Right ventricle myocardium inferior (tissue), 1 donor: ENCODE data around the gene CNPPD1. TPM values are rescaled to one million over a fixed set of nuclear protein-coding genes. Genes with fewer than 3 reads are reported as not detected.

Experiments used
- ATAC-seq: fragments of 200-7000 bp; cut with Tn5 transposase; one replicate; pipeline ENCODE4 v1.9.1; 2020; ENCODE audit warnings: mild to moderate bottlenecking, moderate library complexity
- DNase-seq: peaks from one replicate; pipeline ENCODE4 v3.0.0; 2021; ENCODE audit errors: missing footprints
- intact Hi-C: fragments of 100-400 bp; cut with DNase I; formaldehyde crosslinking; loops from one replicate; pipeline ENCODE4 v1.11.0; 2022
- total RNA-seq: library from RNA; stranded (reverse); fragmentation: NEBNext Ultra II Directional; extraction: Animal tissue kit (Norgen Biotek cat#: 25700); gene quantifications from one replicate; pipeline ENCODE4 v1.2.1, GENCODE V29; 2021
- donor health status: DM: no; HTN: yes; CAD: no; lungs with severe emphysema.

CNPPD1 gene
- total RNA-seq, 1 donor from 2014 or later, result 72.7 TPM

GRCh38 chr2:219184121-219184520 lies 7.4 kb upstream of the CNPPD1 start:
- DNase-seq, result no peak
- ATAC-seq, result no peak
- intact Hi-C loops, result no loop called here

GRCh38 chr2:219183151-219183772 lies 6.5 kb upstream of the CNPPD1 start:
- intact Hi-C loops, result no loop called here
- no peak for ATAC-seq
- no peak for DNase-seq

GRCh38 chr2:219182331-219183150 lies 5.8 kb upstream of the CNPPD1 start:
- DNase-seq (no peak), ATAC-seq (no peak)

GRCh38 chr2:219181531-219181930 lies 4.8 kb upstream of the CNPPD1 start:
- DNase-seq (no peak), ATAC-seq (no peak)
- intact Hi-C loops, result no loop called here

More at GRCh38 chr2:219182331-219183150, 5.8 kb upstream of the CNPPD1 start:
- intact Hi-C loops, result no loop called here

- intact Hi-C loops, result no loop called here
- DNase-seq, result no peak
- ATAC-seq, result no peak
These were observed 4.2 kb upstream of the CNPPD1 start for GRCh38 chr2:219180961-219181360.

GRCh38 chr2:219179601-219180465 lies 3.1 kb upstream of the CNPPD1 start:
- no peak for DNase-seq
- intact Hi-C loops, result loop anchor here (5.0 kb wide), 1 partner anchor 207 kb away; the partner anchor contains the start of gene DNPEP
- ATAC-seq, result no peak

- ATAC-seq, result peak; percentile 0
- DNase-seq, result peak; percentile 83
- intact Hi-C loops, result loop anchor here (5.0 kb wide), 1 partner anchor 209 kb away; the partner anchor contains the start of gene DNPEP
These were observed 1.9 kb upstream of the CNPPD1 start for GRCh38 chr2:219178377-219179175.

- ATAC-seq, result peak; percentile 82
- intact Hi-C loops, result loop anchor here (1.0 to 5.0 kb wide), 5 partner anchors 17 to 210 kb away; partner anchors contain the start of genes DNAJB2, DNPEP, NHEJ1 and TUBA4A
- peak; percentile 91 for DNase-seq
These were observed 1.0 kb upstream of the CNPPD1 start, which contains the start of gene RETREG2 for GRCh38 chr2:219177552-219178376. RETREG2 (plus strand) TSS chr2:219178275; CDS start chr2:219178353, 78 bp downstream.

GRCh38 chr2:219175928-219176817 lies 552 bp downstream of the CNPPD1 start:
- ATAC-seq, result peak; percentile 38
- intact Hi-C loops, result loop anchor here (2.0 to 5.0 kb wide), 4 partner anchors 31 to 211 kb away; partner anchors contain the start of genes DNAJB2, DNPEP, TUBA4A and TUBA4B

GRCh38 chr2:219175486-219175885 lies 1.2 kb downstream of the CNPPD1 start:
- no peak for DNase-seq
- intact Hi-C loops, result loop anchor here (5.0 kb wide), 1 partner anchor 212 kb away; the partner anchor contains the start of gene DNPEP
- no peak for ATAC-seq

More at GRCh38 chr2:219175928-219176817, 552 bp downstream of the CNPPD1 start:
- peak; percentile 76 for DNase-seq

- ATAC-seq (no peak), DNase-seq (no peak)
- intact Hi-C loops, result loop anchor here (5.0 kb wide), 1 partner anchor 212 kb away; the partner anchor contains the start of gene DNPEP
These were observed 1.9 kb downstream of the CNPPD1 start for GRCh38 chr2:219174801-219175200.

- DNase-seq (no peak), ATAC-seq (no peak)
- intact Hi-C loops, result no loop called here
These were observed 2.6 kb downstream of the CNPPD1 start for GRCh38 chr2:219174146-219174545.

- ATAC-seq (no peak), DNase-seq (no peak)
- intact Hi-C loops, result no loop called here
These were observed 3.5 kb downstream of the CNPPD1 start for GRCh38 chr2:219173176-219173575.

GRCh38 chr2:219172231-219173154 lies 4.2 kb downstream of the CNPPD1 start:
- intact Hi-C loops, result no loop called here
- ATAC-seq (no peak), DNase-seq (no peak)

GRCh38 chr2:219171231-219171651 lies 5.5 kb downstream of the CNPPD1 start:
- intact Hi-C loops, result no loop called here
- peak; percentile 71 for ATAC-seq
- DNase-seq, result no peak
